HG03103 (cell line): Measurements from ENCODE around the gene HOXA3.

Source experiments
- ATAC-seq: cut with Tn5 transposase; IDR thresholded peaks from one replicate; pipeline ENCODE4 v1.9.1; 2021; ENCODE audit warnings: low read depth; ENCODE audit not compliant: unreplicated experiment

HOXA3 gene

GRCh38 chr7:27064661-27065060 lies 87.7 kb downstream of the HOXA3 start:
- ATAC-seq: no peak

- no peak for ATAC-seq
These were observed 88.2 kb downstream of the HOXA3 start for GRCh38 chr7:27064159-27064558.

- ATAC-seq: no peak
These were observed 89.4 kb downstream of the HOXA3 start for GRCh38 chr7:27062946-27063345.
